Esophagus squamous epithelium (tissue), 4 donors: ENCODE results near the gene MYL2.

ENCODE experiments used
- CTCF ChIP-seq, 6 experiments: fragments of 450-650 bp in 4 of 6; fragments of 200-600 bp in 2 of 6; sonication (generic) in 2 of 6; IDR thresholded peaks; one replicate each; pipeline ENCODE4 v1.5.1; 2016 to 2019; ENCODE audit warnings: antibody characterized with exemption in 6 of 6, mild to moderate bottlenecking in 4 of 6, moderate library complexity in 4 of 6
- POLR2A ChIP-seq, 4 donors: fragments of 450-650 bp; IDR thresholded peaks; one replicate each; pipeline ENCODE4 v1.6.1; 2017; ENCODE audit warnings: antibody characterized with exemption in 4 of 4, mild to moderate bottlenecking in 4 of 4, moderate library complexity in 3 of 4

DNA sequence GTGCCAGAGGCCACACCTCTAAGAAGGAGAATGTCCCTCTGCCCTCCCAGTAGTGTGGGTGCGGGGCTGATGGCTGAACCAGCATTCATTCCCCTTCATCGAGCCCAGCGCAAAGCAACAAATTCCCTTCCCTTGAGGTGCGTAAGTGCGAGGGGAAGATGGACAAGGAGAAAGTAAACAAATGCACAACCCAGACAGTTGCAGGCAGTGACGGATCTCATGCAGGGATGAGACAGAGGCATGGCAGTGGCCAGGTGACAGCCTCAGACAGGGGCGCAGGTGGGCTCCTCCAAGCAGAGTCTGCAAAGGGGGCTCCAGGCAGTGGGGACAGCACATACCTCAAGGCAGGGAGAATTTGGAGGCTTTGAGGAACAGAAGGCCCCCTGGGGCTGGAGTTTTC is 2.3 kb upstream of the MYL2 start:
- TF ChIP-seq CTCF (IDR thresholded peaks at IDR 0.05) = no peak
- TF ChIP-seq POLR2A (IDR thresholded peaks at IDR 0.05) = no peak
